Measurements from ENCODE around the gene NUP50.
A peak's percentile ranks its signal among the peaks of the same experiment; 100 is the strongest.
"Not testable (repeated sequence)": the region's sequence is repeated elsewhere in the genome, so short reads cannot be mapped to it uniquely, and the experiment has no call there.

Gene NUP50

DNA sequence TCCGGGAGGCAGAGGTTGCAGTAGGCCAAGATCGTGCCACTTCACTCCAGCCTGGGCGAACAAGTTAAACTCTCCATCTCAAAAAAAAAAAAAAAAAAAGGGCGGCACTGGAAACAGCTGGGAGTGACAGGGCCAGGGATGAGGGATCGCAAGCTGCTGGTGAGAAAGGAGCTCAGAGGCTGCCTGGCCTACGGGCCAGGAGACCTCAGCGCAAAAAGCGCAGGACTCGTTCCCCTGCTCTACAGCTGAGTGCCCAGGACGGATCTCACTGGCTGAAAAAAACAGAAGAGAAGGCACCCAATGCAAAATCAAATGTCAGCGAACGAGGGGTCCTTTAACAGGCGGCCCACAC is 650 bp upstream of the NUP50 start:
- peak; percentile 24 for DNase-seq

DNA sequence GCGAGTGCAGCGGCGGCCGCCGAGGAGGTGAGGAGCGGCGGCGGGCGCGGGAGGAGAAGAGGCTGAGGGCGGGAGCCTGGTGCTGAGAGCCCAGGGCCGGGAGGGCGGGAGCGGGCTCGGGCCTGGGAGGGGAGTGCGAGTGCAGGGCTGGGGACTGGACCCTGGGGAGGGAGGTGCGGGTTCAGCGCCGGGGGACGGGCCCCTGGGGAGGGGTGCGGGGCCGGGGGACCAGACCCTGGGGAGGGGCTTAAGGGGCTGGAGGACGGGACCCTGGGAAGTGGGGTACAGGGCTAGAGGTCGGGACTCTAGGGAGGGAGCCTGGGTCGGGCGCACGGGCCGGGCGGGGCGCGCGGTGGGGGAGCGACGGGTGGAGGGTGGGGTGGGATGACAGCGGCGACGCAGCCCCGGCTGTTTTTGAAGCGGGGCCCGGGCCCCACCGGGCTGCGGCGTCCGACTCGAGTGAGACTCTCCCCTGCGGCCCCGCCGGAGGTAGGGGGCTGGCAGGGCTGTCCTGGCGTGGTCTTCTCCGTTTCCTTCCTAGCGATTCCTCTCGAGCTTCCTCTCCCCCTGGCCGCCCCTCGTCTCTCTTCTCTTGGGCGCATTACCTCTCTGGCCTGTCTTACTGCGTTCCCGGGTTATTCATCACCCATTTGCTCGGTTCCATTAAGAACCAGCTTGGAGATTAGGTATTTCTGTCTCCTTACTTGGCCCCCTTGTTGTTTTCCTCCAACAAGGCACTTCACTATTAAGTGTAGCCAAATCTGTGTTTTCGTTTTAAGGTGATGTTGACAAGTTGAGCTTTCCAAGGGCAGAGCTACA is 754 bp downstream of the NUP50 start:
- no peak for DNase-seq

GRCh38 chr22:45166932-45167331 is 3.2 kb downstream of the NUP50 start:
- no peak for DNase-seq

GRCh38 chr22:45169591-45170466 is 6.1 kb downstream of the NUP50 start:
- DNase-seq = peak; percentile 39

DNA sequence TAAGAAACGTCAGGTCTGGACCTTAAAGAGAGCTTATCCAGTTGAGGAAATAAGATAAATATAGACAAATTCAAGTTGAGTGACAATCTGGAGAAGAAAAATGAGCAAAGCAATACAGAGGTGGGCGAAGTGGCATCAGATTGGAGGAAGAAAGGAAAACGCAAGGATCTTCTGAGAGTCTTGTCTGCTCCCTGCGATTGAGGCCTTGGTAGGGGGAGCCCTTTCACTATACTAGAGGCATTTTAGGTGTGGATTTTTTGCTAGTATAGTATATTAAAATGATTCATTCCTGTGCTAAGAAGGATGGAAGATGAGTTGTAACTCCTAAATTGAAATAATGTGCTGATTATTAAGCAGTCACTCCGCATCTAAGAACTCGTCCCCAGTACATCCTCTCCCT is 8.1 kb downstream of the NUP50 start:
- no peak for DNase-seq

- peak; percentile 34 for DNase-seq
Observed at GRCh38 chr22:45172881-45173585, 9.3 kb downstream of the NUP50 start.

DNA sequence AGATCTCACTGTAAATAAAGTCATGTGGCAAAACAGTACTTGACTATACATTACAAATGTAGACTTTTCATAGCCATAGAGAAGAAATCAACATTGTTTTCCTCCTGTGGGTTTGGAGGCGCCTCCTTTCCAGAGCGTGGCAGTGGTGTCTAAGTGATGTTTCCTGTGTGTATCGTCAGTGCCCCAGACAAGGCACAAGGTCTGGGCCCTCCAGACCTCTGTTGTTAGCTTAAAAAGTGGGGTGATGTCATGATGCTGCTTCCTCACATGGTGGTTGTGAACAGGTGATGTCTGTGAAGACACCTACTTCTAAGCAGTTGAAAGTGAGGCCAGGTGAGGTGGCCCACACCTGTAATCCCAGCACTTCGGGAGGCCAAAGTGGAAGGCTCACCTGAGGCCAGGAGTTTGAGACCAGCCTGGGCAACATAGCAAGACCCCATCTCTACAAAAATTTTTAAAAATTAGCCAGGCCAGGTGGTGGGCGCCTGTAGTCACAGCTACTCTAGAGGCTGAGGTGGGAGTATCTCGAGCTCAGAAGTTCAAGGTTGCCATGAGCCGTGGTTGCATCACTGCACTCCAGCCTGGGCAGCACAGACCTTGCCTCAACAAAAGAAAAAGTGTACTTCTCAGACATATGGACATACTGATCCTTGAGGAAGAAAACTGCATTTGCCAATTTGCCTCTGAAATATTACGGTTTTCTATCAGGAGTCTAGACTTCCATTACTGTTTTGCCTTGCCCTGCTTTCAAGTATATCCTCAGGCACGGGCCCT is 15.7 kb downstream of the NUP50 start:
- DNase-seq = no peak

DNA sequence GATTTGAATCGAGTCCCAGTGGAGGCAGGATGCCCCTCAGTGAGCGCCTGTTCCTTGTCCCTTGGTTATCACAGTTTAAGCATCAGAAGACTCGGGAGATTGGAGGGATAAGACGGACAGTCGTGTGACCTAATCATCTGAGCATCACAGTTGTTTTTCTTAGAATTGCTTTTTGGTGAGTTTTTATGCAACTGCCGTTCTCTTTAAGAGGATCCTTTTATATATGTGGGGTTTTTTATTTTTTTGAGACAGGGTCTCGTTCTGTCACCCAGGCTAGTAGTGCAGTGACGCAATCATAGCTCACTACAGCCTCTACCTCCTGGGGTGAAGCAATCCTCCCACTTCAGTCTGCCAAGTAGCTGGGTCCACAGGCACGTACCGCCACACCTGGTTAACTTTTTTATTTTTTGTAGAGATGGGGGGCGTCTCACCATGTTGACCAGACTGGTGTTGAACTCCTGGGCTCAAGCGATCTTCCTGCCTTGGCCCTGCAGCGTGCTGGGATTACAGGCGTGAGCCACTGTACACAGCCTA is 16.5 kb downstream of the NUP50 start:
- DNase-seq = no peak

GRCh38 chr22:45181240-45181639 is 17.5 kb downstream of the NUP50 start:
- no peak for DNase-seq

- DNase-seq = no peak
Observed at GRCh38 chr22:45181766-45182165, 18.0 kb downstream of the NUP50 start.

DNA sequence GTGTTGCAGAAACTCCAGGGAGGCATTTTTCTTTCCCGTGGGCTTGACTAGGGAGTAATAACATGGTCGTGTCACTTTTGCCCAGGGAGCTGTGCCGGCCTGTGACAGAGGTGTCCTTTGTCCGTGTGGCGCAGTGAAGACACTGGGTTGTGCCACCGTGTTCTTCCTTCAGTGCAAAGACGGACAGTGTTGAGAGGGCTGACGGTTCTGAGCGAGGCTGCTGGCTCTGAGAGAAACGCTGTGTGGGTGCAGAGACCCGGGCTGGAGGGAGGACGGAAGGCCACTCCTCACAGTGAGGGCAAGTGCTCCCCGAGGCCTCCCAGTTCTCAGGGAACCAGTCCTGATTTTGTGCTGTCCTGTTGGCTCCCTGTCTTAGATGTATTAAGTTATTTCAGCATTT is 20.2 kb downstream of the NUP50 start:
- DNase-seq = no peak

GRCh38 chr22:45185718-45186514 is 22.2 kb downstream of the NUP50 start:
- peak; percentile 45 for DNase-seq

- no peak for DNase-seq
Observed at GRCh38 chr22:45187891-45188290, 24.2 kb downstream of the NUP50 start.

- DNase-seq = no peak
Observed at GRCh38 chr22:45188779-45189178, 25.1 kb downstream of the NUP50 start.

- no peak for DNase-seq
Observed at GRCh38 chr22:45190202-45190872, 26.6 kb downstream of the NUP50 start.

- DNase-seq = not testable (repeated sequence)
Observed at GRCh38 chr22:45191746-45192145, 28.0 kb downstream of the NUP50 start.

DNA sequence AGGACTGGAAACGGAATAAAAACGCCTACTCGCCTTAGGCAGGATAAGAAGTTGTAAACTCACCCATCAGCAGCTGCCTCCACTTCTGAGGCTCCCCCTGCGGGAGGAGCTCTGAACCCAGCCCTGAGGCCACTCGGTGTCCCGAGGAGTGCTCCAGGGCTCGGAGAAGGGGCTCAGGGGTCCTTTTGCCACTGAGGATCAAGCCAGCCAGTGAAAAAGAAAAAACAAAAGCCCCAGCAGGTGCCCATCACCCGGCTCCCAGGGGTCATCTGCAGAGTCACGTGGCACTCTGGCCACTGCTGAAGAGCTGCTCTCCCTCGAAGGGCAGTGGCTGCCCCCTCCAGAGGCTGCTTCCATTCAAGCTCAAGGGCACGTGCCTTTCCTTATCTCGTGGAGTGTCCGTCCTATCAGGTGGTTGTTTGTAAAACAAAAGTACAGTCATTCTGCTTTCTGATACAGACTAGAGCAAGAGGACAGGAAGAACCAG is 29.0 kb downstream of the NUP50 start:
- DNase-seq = no peak

GRCh38 chr22:45194686-45195085 is 31.0 kb downstream of the NUP50 start:
- DNase-seq = no peak

DNA sequence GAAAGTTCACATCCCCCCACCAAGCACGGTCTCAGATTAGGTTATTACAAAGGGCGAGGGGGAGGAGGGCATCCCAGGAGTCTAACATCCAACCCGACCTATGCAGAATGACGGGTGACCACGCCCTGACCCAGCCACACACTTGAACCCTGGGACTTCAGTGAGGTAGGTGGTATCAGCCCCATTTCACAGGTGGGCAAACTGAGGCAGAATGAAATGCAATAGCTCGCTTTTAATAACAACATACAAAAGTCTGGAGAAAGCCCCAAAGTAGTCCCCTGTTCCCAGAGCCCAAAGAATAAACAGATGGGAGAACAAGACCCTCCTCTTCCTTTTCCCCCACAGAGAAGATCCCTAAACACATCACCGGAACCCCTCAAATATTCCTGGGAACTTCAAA is 31.9 kb downstream of the NUP50 start:
- no peak for DNase-seq

- no peak for DNase-seq
Observed at GRCh38 chr22:45196308-45196707, 32.6 kb downstream of the NUP50 start.

Measured in activated CD4-positive, alpha-beta T cell treated with anti-CD3 and anti-CD28 coated beads, Interleukin-2, amount 50 U/mL, for 16 hours (primary cell).